SK-N-SH treated with all-trans-retinoic acid at 6 μM for 48 hours (cell line): ENCODE results near the gene C7orf57.

Experiments used
- ARNTL ChIP-seq: fragments of 450-650 bp; formaldehyde crosslinking; IDR thresholded peaks from 2 replicates; pipeline ENCODE4 v1.5.0; 2020; ENCODE audit warnings: low read depth, mild to moderate bottlenecking, moderate library complexity, borderline replicate concordance
- BACH2 ChIP-seq: fragments of 250-450 bp; sonication (Bioruptor Pico); IDR thresholded peaks from 2 replicates; pipeline ENCODE4 v1.9.0; 2021; ENCODE audit warnings: mild to moderate bottlenecking, borderline replicate concordance
- CSDC2 ChIP-seq: fragments of 250-450 bp; sonication (Bioruptor Pico); IDR thresholded peaks from 2 replicates; pipeline ENCODE4 v1.5.0; 2020; ENCODE audit warnings: mild to moderate bottlenecking, moderate library complexity
- ESRRG ChIP-seq: fragments of 250-450 bp; sonication (Bioruptor Pico); IDR thresholded peaks from 2 replicates; pipeline ENCODE4 v1.6.1; 2021; ENCODE audit warnings: mild to moderate bottlenecking
- ISL1 ChIP-seq: fragments of 250-450 bp; sonication (Bioruptor Pico); IDR thresholded peaks from 2 replicates; pipeline ENCODE4 v2.1.2; 2022; ENCODE audit warnings: mild to moderate bottlenecking, moderate library complexity
- OSR1 ChIP-seq: fragments of 250-450 bp; sonication (Bioruptor Pico); IDR thresholded peaks from 2 replicates; pipeline ENCODE4 v1.8.0; 2022; ENCODE audit warnings: moderate library complexity, mild to moderate bottlenecking, inconsistent platforms
- ZFP3 ChIP-seq: fragments of 250-450 bp; sonication (Bioruptor Pico); IDR thresholded peaks from 2 replicates; pipeline ENCODE4 v1.5.0; 2020; ENCODE audit warnings: mild to moderate bottlenecking, moderate library complexity
- ZFP30 ChIP-seq: fragments of 450-650 bp; formaldehyde crosslinking; IDR thresholded peaks from 2 replicates; pipeline ENCODE4 v1.5.0; 2022; ENCODE audit warnings: mild to moderate bottlenecking, moderate library complexity
- ZNF565 ChIP-seq: fragments of 450-650 bp; formaldehyde crosslinking; conservative IDR thresholded peaks from 2 replicates; pipeline ENCODE4 v1.5.0; 2020; ENCODE audit warnings: low read depth, mild to moderate bottlenecking, moderate library complexity
- ZNF70 ChIP-seq: fragments of 450-650 bp; formaldehyde crosslinking; IDR thresholded peaks from 2 replicates; pipeline ENCODE4 v1.5.0; 2020; ENCODE audit warnings: mild to moderate bottlenecking, moderate library complexity
- TF ChIP-seq, protein P1 (sequence below): fragments of 250-450 bp; sonication (Bioruptor Pico); IDR thresholded peaks from 2 replicates; pipeline ENCODE4 v1.8.0; 2020; ENCODE audit warnings: mild to moderate bottlenecking, moderate library complexity, borderline replicate concordance

- no peak for TF ChIP-seq ZNF565 (CRISPR knock-in tag)
- no peak for TF ChIP-seq ZNF70
- TF ChIP-seq ZFP30 (CRISPR knock-in tag), result no peak
- no peak for TF ChIP-seq OSR1 (CRISPR knock-in tag)
- no peak for TF ChIP-seq CSDC2 (CRISPR knock-in tag)
- TF ChIP-seq, protein P1, sequence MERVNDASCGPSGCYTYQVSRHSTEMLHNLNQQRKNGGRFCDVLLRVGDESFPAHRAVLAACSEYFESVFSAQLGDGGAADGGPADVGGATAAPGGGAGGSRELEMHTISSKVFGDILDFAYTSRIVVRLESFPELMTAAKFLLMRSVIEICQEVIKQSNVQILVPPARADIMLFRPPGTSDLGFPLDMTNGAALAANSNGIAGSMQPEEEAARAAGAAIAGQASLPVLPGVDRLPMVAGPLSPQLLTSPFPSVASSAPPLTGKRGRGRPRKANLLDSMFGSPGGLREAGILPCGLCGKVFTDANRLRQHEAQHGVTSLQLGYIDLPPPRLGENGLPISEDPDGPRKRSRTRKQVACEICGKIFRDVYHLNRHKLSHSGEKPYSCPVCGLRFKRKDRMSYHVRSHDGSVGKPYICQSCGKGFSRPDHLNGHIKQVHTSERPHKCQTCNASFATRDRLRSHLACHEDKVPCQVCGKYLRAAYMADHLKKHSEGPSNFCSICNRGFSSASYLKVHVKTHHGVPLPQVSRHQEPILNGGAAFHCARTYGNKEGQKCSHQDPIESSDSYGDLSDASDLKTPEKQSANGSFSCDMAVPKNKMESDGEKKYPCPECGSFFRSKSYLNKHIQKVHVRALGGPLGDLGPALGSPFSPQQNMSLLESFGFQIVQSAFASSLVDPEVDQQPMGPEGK (CRISPR knock-in tag), result no peak
- no peak for TF ChIP-seq ARNTL
- no peak for TF ChIP-seq BACH2 (CRISPR knock-in tag)
- no peak for TF ChIP-seq ESRRG (CRISPR knock-in tag)
- TF ChIP-seq ZFP3, result no peak
- no peak for TF ChIP-seq ISL1
These were observed 680 bp downstream of the C7orf57 start for GRCh38 chr7:48035967-48036478.
